Epithelial cell of prostate (primary cell): ENCODE results near the gene PRSS56.
"Not testable (repeated sequence)": the region's sequence is repeated elsewhere in the genome, so short reads cannot be mapped to it uniquely, and the experiment has no call there.

ENCODE experiments used
- DNase-seq: peaks from one replicate; pipeline ENCODE4 v3.0.0-alpha.2; 2011; ENCODE audit warnings: low read depth, low spot score
- H3K27ac ChIP-seq: fragments of 450-650 bp; 2 replicates; pipeline ENCODE4 v1.5.1; 2017; ENCODE audit warnings: mild to moderate bottlenecking

The PRSS56 gene

DNA sequence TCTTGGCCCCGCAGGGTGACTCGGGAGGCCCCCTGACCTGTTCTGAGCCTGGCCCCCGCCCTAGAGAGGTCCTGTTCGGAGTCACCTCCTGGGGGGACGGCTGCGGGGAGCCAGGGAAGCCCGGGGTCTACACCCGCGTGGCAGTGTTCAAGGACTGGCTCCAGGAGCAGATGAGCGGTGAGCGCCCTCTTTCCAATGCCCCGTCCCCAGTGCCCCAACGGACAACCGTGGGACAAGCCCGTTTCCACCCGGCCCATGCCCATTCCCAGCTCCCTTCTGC, 3.2 kb downstream of the PRSS56 start:
- DNase-seq, result no peak
- H3K27ac ChIP-seq, result no peak overlapping the region

DNA sequence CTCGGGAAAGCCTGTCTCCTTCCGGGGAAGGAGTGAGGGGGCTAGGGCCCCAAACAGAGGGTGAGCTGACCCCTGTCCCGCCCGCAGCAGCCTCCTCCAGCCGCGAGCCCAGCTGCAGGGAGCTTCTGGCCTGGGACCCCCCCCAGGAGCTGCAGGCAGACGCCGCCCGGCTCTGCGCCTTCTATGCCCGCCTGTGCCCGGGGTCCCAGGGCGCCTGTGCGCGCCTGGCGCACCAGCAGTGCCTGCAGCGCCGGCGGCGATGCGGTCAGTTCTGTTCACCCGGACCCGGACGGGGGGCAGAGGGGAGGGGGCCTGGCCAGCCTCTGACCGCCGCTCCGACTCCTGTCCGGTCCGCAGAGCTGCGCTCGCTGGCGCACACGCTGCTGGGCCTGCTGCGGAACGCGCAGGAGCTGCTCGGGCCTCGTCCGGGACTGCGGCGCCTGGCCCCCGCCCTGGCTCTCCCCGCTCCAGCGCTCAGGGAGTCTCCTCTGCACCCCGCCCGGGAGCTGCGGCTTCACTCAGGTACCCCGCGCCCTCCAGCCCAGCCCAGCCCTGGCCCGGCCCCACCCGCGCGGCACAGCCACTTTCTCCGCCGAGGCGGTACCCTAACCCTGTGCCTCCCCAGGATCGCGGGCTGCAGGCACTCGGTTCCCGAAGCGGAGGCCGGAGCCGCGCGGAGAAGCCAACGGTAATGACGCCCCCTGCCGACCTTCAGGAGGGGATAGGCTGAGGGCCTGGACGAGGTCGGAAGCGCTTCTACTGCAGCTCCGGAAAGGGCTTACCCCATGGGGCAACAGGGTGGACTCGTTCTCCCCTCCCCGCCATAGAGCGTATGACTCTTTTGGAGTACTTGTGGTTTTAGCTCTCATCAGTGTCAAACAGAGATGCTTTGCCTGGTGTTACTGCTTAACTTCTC, 3.8 kb downstream of the PRSS56 start:
- DNase-seq, result no peak
- no peak overlapping the region for H3K27ac ChIP-seq

DNA sequence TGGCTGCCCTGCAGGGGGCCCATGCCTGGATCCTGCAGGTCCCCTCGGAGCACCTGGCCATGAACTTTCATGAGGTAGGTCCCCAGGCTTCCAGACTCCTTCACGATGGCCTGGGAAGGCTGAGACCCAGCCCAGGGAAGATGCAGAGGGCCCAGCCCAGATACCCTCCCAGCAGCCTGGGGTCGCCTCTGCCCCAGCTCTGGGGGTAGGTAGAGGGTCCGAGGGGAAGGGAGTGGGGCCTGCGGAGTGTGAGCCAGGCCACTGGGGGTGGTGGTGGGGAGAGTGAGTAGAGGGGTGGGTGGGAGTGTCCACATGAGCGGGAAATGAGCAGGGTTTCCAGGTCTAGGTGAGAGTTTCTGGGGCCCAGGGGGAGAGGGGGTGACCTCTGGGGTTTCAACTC, 4.6 kb downstream of the PRSS56 start:
- no peak for DNase-seq
- no peak overlapping the region for H3K27ac ChIP-seq

DNA sequence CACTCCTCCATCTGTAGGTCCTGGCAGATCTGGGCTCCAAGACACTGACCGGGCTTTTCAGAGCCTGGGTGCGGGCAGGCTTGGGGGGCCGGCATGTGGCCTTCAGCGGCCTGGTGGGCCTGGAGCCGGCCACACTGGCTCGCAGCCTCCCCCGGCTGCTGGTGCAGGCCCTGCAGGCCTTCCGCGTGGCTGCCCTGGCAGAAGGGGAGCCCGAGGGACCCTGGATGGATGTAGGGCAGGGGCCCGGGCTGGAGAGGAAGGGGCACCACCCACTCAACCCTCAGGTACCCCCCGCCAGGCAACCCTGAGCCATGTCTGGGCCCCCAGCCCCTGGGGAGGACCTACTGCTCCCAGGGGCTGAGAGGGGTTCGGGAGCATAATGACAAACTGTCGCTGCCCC, 5.0 kb downstream of the PRSS56 start:
- no peak overlapping the region for H3K27ac ChIP-seq
- no peak for DNase-seq

DNA sequence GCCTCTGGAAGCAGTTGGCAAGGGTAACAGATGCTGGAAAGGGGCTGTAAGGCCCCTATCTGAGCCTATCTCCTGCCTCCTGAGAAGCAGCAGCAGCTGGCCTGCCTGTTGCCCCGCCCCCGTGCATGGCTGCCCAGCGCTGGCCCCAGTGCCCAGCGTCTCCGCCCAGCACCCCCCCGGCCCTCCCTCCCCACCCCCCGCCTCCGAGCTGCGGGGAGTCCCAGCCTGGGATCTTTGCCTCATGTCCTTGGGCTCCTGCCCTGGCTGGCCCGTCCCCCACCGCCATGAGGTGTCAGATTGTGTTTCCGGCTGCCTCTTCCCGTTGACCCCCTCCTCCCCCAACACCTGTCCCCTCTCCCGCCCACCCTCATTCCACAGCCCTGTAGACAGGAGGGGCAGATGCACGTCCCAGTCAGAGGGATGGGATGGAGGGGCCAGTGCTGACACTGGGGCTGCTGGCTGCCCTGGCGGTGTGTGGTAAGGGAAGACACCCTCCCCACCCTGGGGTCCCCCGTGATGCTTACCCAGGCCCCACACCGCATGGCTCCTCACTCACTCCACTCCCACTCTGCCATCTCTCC, 5.7 kb downstream of the PRSS56 start, which contains the start of gene CHRND:
CHRND (plus strand) TSS at position 370 of the 581 bp plus-strand sequence; CDS start at position 426, 56 bp downstream.
- no peak for DNase-seq
- H3K27ac ChIP-seq, result no peak within 1 kb of the TSS

DNA sequence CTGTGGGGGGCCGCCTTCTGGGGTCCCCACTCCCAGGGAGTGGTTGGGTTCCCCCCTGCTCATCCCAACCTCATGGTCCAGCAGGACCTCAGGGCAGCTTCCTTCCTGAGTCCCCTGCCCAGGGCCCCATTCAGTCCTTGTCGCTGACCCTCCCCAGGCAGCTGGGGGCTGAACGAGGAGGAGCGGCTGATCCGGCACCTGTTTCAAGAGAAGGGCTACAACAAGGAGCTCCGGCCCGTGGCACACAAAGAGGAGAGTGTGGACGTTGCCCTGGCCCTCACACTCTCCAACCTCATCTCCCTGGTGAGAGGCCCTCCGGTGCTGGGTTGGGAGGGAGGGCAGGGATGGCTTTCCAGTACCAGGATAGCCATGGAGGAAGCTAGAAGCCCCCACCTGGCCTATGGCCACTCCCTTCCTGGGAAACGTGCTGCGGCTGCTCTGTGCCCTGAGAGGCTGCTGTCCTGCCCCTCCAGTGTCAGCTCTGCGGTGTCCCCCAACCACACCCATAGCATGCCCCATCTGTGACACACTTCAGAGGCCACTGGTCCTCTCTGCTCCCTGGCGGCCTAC, 6.3 kb downstream of the PRSS56 start:
- no peak overlapping the region for H3K27ac ChIP-seq
- no peak for DNase-seq

DNA sequence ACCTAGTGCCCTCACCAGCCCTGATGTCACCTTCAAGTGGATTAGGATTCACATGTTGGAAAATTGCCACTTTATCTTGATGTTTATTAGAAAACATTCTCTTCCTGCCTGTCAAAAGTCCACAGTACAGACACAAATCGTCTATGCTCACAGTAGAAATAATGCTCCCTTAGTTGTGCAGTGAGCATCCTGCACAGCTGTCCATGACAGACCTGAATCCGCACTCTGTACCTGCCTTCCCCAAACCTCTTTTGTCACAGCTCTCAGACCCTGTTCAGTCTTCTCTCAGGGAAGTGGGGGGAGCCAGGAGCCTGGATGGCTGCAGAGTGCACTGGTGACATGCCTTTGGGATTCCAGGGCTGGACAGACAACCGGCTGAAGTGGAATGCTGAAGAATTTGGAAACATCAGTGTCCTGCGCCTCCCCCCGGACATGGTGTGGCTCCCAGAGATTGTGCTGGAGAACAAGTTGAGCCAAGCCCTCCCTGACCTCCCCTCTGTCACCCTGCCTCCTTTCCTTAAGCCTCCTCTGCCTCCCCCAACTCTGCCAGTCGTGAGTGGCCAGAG, 7.8 kb downstream of the PRSS56 start:
- DNase-seq, result no peak
- no peak overlapping the region for H3K27ac ChIP-seq

DNA sequence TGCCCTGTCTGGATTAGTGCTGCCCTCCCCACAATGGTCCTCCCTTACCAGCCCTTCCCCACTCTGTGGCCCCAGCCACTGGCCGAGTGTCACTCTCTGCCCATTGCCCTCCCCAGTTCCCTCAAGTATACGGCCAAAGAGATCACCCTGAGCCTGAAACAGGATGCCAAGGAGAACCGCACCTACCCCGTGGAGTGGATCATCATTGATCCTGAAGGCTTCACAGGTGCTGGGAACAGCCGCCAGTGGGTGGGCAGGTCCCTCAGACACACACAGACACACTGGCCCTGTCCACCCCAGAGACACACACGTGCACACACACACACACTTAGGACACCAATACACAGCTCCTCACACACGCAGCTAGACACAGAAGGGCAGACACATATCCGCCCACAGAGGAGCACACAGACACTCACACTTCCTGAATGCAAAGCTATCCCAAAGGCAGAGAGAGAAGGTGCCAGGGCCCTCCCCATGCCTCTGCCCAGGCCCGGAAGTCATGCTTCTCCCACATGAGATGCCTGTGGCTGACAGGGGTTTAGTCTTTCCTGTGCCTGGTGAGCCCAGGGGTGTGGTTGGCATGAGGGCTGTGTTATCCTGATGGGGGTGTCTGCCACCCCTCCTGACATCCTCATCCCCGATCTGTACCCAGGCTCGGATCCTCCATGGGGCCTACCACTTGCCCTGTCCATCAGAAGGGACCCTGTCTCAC, 8.7 kb downstream of the PRSS56 start:
- no peak for DNase-seq
- H3K27ac ChIP-seq, result no peak overlapping the region

DNA sequence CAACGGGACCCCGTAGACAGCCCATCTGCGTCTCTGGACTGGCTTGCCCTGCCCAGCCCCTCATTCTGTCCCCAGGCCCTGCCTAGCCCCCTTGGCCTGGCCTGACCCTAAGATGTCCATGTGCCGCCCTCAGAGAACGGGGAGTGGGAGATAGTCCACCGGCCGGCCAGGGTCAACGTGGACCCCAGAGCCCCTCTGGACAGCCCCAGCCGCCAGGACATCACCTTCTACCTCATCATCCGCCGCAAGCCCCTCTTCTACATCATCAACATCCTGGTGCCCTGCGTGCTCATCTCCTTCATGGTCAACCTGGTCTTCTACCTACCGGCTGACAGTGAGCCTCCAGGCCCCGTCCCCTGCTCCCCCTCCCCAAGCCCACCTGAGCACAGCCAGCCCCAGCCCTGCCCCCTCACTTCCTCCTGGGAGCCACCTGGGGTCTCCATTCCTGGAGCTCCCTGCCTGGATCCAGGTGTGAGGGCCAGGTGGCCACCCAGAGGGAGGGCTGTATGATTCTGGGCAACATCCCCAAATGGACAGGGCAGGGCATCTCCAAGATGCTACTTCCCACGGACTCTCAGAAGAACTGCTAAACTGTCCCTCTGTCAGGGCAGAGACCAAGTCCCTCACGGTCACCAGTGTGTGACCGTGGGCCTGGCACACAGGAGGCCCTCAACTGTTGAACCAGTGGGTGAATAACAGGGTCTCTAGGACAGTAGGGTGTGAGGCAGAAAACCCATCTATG, 9.8 kb downstream of the PRSS56 start:
- no peak for DNase-seq
- no peak overlapping the region for H3K27ac ChIP-seq

DNA sequence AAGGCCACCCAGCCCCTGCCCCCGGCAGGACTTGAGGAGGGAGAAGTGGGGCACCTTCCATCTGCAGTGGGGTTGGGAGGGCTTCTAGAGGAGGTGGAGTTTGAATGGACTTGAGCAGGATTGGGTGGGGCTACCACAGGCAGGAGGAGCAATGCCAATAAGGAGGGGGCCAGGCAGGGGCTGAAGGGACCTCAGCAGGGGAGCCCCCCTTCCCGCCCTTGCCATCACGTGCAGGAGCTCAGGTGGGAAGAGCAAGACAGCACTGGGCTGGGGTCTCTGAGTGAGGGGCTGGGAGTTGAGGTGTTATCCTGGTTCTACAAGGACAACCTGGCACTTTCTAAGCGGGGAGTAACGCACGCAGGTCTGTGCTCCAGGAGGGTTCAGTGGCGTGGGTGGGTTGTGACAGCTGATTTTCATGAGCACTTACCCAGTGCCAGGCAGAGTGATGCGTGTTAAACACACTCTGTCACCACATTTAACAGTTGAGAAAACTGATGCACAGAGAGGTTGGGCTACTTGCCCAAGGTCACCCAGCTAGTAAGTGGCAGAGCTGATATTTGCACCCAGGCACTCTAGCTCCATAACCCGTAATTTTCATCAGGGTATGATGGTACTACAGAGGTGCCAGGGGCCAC, 10.6 kb downstream of the PRSS56 start:
- no peak overlapping the region for H3K27ac ChIP-seq
- DNase-seq, result no peak

DNA sequence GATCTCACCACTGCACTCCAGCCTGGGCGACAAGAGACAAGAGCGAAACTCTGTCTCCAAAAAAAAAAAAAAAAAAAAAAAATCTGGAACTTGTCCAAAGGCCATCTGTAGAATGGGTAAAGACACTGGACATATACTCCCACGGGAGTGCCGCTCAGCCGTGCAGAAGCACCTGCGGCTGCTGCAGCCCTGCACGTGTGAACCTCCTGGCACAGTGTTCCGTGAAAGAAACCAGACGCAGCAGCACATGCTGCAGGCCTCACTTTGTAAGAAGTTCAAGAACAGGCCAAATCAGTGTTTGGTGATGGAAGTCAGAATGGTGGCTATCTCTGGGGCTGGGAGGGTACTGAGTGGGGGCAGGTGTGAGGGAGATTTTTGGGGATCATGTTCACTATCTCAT, 12.2 kb downstream of the PRSS56 start:
- no peak overlapping the region for H3K27ac ChIP-seq
- DNase-seq, result no peak

DNA sequence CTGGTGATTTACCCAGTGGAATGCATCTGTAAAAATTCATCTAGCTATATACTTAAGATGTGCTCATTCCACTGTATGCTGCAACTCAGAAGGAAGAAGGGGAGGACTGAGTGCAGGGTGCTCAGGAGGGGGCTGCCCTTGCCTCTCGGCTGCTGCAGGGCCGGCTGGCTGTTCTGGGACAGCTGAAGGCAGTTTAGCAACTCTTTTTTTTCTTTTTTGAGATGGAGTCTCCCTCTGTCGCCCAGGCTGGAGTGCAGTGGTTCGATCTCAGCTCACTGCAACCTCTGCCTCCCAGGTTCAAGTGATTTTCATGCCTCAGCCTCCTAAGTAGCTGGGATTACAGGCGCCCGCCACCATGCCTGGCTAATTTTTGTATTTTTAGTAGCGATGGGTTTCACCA, 12.6 kb downstream of the PRSS56 start:
- DNase-seq, result not testable (repeated sequence)

DNA sequence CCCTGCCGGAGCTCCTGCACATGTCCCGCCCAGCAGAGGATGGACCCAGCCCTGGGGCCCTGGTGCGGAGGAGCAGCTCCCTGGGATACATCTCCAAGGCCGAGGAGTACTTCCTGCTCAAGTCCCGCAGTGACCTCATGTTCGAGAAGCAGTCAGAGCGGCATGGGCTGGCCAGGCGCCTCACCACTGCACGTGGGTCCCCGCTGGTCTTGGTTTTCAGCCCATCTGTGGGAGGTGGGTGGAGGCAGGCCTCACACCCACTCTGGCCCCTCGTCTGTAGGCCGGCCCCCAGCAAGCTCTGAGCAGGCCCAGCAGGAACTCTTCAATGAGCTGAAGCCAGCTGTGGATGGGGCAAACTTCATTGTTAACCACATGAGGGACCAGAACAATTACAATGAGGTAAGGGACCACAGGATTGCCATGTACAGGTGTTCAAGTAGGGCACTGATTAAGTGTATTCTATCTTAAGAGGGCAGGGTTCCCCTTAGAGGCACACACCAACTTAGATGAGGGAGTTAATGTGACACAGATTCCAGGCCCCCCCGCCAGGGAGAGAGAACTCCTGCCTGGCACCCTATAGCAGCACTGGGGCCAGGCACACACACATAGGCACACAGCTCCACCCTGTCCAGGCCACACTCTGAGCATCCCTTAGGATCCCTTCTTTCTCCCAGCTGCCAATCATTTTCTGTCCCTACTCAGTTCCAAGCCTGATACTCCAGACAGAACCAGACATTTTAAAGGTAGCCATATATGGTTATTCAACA, 13.9 kb downstream of the PRSS56 start:
- no peak overlapping the region for H3K27ac ChIP-seq
- DNase-seq, result no peak

More for the DNA sequence above, 12.6 kb downstream of the PRSS56 start:
- H3K27ac ChIP-seq, result not testable (repeated sequence)

DNA sequence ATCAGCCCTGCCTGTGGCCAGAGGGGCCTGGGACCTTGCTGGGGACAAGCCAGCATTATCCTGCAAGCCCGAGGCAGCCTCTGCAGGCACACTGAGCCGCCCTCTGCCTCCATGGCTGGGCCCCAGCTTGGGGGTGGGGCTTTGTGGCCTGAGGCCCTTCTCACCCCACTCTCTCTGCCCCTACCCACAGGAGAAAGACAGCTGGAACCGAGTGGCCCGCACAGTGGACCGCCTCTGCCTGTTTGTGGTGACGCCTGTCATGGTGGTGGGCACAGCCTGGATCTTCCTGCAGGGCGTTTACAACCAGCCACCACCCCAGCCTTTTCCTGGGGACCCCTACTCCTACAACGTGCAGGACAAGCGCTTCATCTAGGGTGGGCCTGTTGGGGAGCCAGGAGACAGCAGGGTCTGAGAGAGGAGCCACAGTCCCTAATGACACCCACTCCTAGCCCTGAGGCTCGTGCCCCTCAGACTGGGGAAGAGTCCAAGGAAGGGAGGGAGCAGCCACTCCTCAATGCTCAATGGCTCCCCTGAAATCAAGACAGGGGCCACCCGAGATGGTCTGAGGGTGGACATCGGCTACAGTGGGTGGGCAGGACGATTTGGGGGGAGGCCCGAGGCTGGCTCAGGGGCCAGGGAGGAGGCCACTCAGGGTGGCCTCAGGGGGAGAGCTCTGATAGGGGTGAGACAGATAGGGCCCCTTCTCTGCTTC, 14.9 kb downstream of the PRSS56 start:
- H3K27ac ChIP-seq, result no peak overlapping the region
- DNase-seq, result no peak

DNA sequence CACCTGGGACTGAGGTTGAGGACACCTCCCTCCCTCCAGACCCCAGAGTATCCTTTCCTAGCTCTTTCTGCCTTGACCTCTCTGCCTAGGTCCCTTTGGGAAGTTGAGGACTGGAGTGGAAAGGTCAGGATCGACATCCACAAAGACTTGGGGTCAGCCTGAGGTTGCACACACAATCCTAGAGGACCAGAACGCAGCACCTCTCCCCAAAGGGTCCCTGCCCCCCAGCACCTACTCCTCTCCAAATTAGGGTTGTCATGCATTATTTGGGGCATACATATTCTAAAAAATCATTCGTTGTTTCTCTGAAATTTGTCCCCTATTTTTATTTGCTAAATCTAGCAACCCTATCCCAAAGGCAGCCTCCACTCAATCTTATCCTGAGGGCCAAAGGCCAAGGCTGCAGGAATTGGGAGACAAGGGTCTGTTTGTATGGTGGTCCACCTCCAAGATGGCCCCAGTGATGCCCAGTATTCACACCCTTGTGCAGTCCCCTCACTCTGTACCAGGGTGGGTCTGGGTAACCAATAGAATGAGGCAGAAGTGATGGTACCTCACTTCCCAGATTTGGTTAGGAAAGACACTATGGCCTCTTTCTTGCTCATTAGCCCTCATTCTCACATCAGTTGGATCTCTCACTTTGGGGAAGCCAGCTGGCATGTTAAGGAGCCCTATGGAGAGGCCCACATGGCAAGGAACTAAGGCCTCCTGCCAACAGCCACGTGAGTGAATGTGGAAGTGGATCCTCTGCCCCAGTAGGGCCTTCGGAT, 15.8 kb downstream of the PRSS56 start:
- no peak overlapping the region for H3K27ac ChIP-seq
- DNase-seq, result no peak

DNA sequence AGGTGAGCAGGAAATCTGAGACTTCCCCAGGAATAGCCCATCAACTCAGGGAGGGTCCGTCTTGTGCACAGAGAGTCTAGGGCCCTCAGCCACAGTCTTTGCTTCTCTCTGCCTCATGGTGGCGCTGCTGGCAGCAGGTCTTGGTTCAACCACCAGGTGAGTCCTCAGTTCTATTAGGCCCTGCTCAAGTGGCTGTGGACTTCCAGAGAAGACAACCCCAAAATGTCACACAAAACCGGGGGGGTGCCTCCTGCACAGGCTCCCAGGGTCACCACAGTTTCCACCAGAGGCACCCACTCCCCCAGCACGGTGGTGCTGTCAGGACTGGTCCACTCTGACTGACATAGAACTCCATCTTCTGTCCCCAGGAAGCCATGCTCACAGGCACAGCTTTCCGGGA, 16.9 kb downstream of the PRSS56 start:
- no peak overlapping the region for H3K27ac ChIP-seq
- DNase-seq, result no peak

DNA sequence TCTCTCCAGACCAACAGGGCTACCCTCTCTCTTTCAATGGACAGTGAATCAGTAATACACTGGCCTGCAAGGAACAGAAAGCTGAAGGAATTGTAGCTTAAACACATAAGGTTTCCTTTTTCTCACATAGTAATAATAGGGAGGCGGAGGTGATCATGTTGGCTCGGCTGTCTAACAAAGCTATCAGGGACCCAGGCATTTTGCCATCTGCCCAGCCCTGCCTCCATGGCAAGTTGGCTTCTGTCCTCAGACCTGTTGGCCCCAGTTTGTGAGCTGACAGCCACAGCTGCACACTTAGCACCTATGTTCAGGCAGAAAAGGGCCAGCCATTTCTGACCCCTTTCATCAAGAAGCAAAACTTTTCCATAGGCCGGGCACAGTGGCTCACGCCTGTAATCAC, 17.3 kb downstream of the PRSS56 start:
- no peak overlapping the region for H3K27ac ChIP-seq
- DNase-seq, result no peak
